Breast epithelium (tissue), 4 donors: ENCODE data around the gene NME7. TPM values are rescaled to one million over a fixed set of nuclear protein-coding genes. Genes with fewer than 3 reads are reported as not detected.

ENCODE experiments used
- DNase-seq, 2 donors: peaks; one replicate each; pipeline ENCODE4 v3.0.0-alpha.2; 2019; ENCODE audit warnings: low spot score in 2 of 2
- H3K27ac ChIP-seq, 2 donors: fragments of 200-600 bp; sonication (generic) in 1 of 2; one replicate each; pipeline ENCODE4 v1.5.1; 2016 to 2019; ENCODE audit warnings: mild to moderate bottlenecking in 1 of 2
- H3K27me3 ChIP-seq, 2 donors: fragments of 200-600 bp; sonication (generic) in 1 of 2; one replicate each; pipeline versions ENCODE4 v1.5.1 to v1.6.0; 2017 to 2019; ENCODE audit warnings: control low read depth in 1 of 2, mild to moderate bottlenecking in 1 of 2
- H3K36me3 ChIP-seq: fragments of 200-600 bp; one replicate; pipeline ENCODE4 v1.5.1; 2019
- H3K4me1 ChIP-seq, 2 donors: fragments of 200-600 bp; sonication (generic); one replicate each; pipeline ENCODE4 v1.5.1; 2016 to 2019; ENCODE audit warnings: control low read depth in 1 of 2
- H3K4me3 ChIP-seq, 3 donors: fragments of 200-600 bp; sonication (generic); 1 replicate in 2 of 3; 2 replicates in 1 of 3; pipeline ENCODE4 v1.5.1; 2016 to 2019; ENCODE audit warnings: mild to moderate bottlenecking in 3 of 3, moderate library complexity in 2 of 3
- H3K9me3 ChIP-seq, 2 donors: fragments of 200-600 bp; sonication (generic) in 1 of 2; one replicate each; pipeline ENCODE4 v1.5.1; 2016 to 2019; ENCODE audit warnings: control low read depth in 1 of 2
- POLR2A ChIP-seq: fragments of 450-650 bp; IDR thresholded peaks from one replicate; pipeline ENCODE4 v1.6.1; 2016; ENCODE audit warnings: antibody characterized with exemption, mild to moderate bottlenecking, moderate library complexity
- POLR2AphosphoS5 ChIP-seq, 3 donors: sonication (generic); formaldehyde crosslinking; IDR thresholded peaks; one replicate each; pipeline ENCODE4 v1.6.1; 2017; ENCODE audit warnings: antibody characterized with exemption in 3 of 3
- intact Hi-C: fragments of 100-400 bp; cut with DNase I; formaldehyde crosslinking; loops from one replicate; pipeline ENCODE4 v1.15.1; 2023; ENCODE audit warnings: low total_unique reads
- total RNA-seq, 3 donors: library from RNA; depleted of rRNA; stranded (reverse); fragments of >200 nt; gene quantifications; one replicate each; pipeline ENCODE4 v1.1.0, GENCODE V29; 2016
- TF ChIP-seq, protein P1 (sequence below), 3 donors: fragments of 450-650 bp; IDR thresholded peaks; one replicate each; pipeline ENCODE4 v1.5.1; 2016 to 2017; ENCODE audit warnings: antibody characterized with exemption in 3 of 3, mild to moderate bottlenecking in 3 of 3, moderate library complexity in 3 of 3

The NME7 gene
- total RNA-seq, 3 donors from 2014 or later = 13.0 to 22.8 (median 16.7) TPM

DNA sequence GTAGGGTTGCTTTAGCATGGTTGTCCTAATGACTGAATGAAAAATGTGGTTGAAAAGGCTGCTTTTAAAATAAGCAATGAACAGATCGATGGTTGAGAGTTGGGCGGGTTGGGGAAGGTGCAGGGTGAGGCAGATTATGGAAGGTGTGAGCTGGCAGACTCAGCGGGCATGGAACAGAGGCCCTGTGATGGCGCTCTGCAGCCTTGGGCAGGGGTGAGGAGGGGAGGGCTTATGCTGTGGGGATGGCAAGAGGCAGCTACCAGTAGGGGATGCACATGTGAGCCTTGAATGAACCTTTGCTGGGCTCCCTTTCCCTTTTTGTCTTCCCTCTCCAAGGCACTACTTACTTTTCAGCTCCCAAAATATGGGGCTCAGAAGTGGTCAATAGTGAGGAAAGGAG lies 230.2 kb downstream of the NME7 start:
- intact Hi-C loops = no loop called here
- TF ChIP-seq, protein P1, sequence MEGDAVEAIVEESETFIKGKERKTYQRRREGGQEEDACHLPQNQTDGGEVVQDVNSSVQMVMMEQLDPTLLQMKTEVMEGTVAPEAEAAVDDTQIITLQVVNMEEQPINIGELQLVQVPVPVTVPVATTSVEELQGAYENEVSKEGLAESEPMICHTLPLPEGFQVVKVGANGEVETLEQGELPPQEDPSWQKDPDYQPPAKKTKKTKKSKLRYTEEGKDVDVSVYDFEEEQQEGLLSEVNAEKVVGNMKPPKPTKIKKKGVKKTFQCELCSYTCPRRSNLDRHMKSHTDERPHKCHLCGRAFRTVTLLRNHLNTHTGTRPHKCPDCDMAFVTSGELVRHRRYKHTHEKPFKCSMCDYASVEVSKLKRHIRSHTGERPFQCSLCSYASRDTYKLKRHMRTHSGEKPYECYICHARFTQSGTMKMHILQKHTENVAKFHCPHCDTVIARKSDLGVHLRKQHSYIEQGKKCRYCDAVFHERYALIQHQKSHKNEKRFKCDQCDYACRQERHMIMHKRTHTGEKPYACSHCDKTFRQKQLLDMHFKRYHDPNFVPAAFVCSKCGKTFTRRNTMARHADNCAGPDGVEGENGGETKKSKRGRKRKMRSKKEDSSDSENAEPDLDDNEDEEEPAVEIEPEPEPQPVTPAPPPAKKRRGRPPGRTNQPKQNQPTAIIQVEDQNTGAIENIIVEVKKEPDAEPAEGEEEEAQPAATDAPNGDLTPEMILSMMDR (IDR thresholded peaks at IDR 0.05) = no peak
- no peak for TF ChIP-seq POLR2A
- no peak for TF ChIP-seq POLR2AphosphoS5 (IDR thresholded peaks at IDR 0.05)
- no peak for DNase-seq
- Histone ChIP-seq H3K9me3 (no peaks in the 10 kb centered on the region), H3K4me1 (no peaks in the 10 kb centered on the region), H3K4me3 (no peak overlapping the region), H3K36me3 (no peaks in the 10 kb centered on the region), H3K27me3 (no peaks in the 10 kb centered on the region), H3K27ac (no peak overlapping the region)

DNA sequence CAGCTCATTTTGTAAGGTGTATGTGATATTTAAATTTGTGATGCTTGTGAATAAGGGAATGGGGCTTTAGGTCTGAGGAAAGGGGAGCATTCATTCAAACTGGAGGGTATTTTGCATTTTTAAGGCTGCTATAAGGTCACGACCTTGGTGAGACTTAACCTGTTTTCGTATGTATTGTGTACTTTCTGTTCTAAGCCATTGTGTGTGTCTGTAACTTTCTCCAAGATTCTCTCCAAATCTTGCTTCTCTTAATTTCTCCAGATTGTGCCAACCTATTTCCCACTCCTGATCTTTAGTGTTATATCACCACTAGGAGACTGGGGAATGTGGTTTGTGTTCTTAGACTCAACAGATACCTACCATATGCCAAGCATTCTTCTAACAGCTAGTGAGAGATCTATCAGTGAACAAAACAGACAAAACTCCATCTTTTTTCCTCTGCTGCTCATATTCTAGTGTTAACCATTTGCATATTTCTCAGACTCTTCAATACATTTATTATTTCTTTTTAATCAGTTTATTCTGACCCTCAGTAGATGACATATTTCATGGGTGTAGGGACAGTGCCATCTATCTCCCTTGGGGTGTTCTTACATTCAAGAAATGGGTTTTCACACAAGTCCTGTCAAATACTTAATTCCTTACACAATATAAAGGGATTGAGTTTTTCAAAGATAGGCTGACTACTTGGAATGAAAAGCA lies 233.6 kb downstream of the NME7 start:
- H3K36me3 ChIP-seq = no peaks in the 10 kb centered on the region
- no peak overlapping the region for H3K4me3 ChIP-seq
- H3K4me1 ChIP-seq = no peaks in the 10 kb centered on the region
- H3K27me3 ChIP-seq = no peaks in the 10 kb centered on the region
- DNase-seq = no peak
- H3K27ac ChIP-seq = peak overlapping the region; percentile 10 to 13
- intact Hi-C loops = loop anchor here (5.0 kb wide), 1 partner anchor 622 kb away; no protein-coding TSS in a partner anchor
- H3K9me3 ChIP-seq = no peaks in the 10 kb centered on the region
- TF ChIP-seq, protein P1 (IDR thresholded peaks at IDR 0.05) = peak in 1 of 3 donors; percentile 25
- no peak for TF ChIP-seq POLR2A

DNA sequence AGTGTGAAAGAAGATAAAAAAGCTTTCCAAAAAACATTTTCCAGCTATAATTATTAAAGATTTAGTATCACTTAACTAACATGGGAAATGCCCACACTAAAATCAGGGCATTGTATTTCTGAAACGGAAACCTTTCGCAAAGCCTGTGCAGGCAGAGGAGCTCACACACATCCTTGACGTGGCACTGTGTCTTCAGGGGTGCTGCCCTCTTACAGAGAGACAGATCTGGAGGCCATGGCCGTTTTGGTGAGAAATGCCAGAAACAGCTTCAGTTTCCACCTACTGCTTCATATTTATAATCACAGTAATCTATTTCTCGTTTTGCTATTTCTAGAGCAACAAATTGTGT lies 234.4 kb downstream of the NME7 start:
- intact Hi-C loops = loop anchor here (5.0 kb wide), 1 partner anchor 621 kb away; no protein-coding TSS in a partner anchor

DNA sequence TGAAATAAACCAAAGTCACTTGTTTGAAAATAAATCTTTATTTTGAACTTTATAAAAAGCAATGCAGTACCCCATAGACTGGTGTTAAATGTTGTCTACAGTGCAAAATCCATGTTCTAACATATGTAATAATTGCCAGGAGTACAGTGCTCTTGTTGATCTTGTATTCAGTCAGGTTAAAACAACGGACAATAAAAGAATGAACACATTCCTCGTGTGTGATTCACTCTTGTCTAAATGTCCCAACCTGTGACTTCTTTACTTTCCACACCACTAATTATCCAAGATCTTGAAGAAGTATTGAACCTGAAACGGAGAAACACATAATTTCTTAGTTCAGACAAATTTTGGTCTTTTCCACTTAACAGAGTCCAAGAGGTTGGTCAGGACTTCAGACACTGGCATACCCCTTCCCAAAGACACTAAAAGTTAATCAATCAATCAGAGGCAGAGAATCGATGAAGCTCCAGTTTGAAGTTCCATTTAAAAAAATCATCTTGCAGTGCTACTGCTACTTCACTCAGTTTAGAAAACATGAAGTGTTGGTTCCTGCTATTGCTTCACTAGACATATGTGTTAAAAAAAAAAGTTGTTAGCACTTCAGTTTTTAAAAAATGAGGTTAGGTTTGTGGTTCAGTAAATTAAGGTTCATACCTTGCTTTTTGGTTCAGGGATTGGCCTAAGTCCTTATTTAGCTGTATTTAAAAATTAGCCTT lies 234.9 kb downstream of the NME7 start:
- no peaks in the 10 kb centered on the region for H3K4me1 ChIP-seq
- intact Hi-C loops = loop anchor here (5.0 kb wide), 1 partner anchor 620 kb away; no protein-coding TSS in a partner anchor

More for the DNA sequence above, 234.4 kb downstream of the NME7 start:
- peak overlapping the region in 1 of 2 donors; percentile 10 for H3K27ac ChIP-seq
- H3K4me1 ChIP-seq = no peaks in the 10 kb centered on the region
- H3K27me3 ChIP-seq = no peaks in the 10 kb centered on the region
- DNase-seq = no peak
- H3K36me3 ChIP-seq = no peaks in the 10 kb centered on the region
- no peaks in the 10 kb centered on the region for H3K9me3 ChIP-seq
- TF ChIP-seq POLR2A (no peak), POLR2AphosphoS5 (IDR thresholded peaks at IDR 0.05) (no peak)
- TF ChIP-seq, protein P1 (IDR thresholded peaks at IDR 0.05) = no peak
- no peak overlapping the region for H3K4me3 ChIP-seq

More for the DNA sequence above, 234.9 kb downstream of the NME7 start:
- no peak overlapping the region for H3K4me3 ChIP-seq
- no peaks in the 10 kb centered on the region for H3K27me3 ChIP-seq
- DNase-seq = no peak
- no peaks in the 10 kb centered on the region for H3K9me3 ChIP-seq
- H3K36me3 ChIP-seq = no peaks in the 10 kb centered on the region
- peak overlapping the region in 1 of 2 donors; percentile 10 for H3K27ac ChIP-seq
- no peak for TF ChIP-seq POLR2AphosphoS5 (IDR thresholded peaks at IDR 0.05)
- TF ChIP-seq POLR2A = no peak
- TF ChIP-seq, protein P1 (IDR thresholded peaks at IDR 0.05) = no peak
